Measurements from ENCODE around the gene METRNL.

METRNL gene

DNA sequence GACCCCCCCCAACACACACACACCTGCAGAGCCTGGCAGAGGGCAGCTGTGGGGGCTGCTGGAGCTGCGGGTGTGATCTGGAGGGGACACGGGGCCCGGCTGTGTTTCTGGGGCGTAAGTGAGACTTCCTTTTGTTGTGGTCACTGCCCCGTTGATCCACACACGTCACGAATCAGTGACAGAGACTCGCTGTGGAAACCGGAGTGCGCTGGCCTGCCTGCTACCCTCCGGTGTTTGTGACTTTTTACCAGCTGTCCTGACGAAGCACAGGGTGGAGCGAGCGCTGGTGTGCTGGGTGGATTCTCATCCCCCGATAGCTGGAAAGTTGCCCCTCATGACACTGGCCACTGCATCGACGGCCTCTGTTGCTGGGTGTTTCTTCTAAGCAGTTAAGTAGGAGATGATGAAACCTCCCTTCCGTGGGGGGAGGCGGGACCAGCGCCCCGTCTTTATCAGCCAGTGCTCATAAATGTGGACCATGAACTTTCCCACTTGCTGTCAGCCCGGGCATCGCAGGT lies 2.3 kb downstream of the METRNL start:
- no peak for DNase-seq

DNA sequence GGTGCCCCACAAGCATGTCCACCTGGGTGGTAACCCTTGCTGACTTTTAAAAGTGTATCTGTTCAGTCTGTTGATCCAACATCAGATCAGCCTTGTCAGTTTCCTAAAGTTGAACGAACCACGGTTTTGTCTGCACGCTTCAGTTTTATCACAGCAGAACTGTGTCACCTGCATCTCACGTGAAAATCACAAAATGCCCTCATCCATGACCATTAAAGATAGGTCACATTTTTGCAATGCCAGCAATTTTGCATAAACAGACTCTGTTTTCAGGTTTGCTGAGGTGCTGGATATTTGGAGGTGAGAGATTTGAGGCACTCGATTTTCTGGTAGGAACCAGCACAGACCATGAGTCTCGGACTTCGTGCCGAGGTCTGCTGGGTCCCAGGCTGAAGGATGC lies 3.0 kb downstream of the METRNL start:
- DNase-seq: no peak

DNA sequence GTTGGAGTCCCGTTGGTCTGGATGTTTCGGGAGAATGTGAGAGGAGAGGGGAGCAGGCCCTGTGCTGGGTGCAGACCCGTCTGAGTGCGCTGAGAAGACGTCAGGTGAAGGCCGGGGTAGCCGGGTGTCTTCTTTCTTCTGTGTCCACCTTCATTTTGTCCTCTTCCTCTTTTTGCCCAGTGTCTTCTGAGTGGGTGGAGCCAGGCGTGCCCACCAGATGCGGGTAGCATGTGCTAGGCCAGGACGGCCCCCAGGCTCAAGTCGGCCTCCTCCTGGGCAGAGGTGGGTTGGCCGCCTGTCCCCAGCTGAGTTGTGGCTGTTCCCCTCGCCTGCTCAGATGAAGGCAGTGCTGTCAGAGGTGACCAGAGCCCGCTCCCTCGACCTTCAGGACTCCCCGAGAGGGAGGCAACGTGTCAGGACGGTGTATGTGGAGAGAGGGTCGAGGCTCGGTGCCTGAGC lies 3.5 kb downstream of the METRNL start:
- no peak for DNase-seq

DNA sequence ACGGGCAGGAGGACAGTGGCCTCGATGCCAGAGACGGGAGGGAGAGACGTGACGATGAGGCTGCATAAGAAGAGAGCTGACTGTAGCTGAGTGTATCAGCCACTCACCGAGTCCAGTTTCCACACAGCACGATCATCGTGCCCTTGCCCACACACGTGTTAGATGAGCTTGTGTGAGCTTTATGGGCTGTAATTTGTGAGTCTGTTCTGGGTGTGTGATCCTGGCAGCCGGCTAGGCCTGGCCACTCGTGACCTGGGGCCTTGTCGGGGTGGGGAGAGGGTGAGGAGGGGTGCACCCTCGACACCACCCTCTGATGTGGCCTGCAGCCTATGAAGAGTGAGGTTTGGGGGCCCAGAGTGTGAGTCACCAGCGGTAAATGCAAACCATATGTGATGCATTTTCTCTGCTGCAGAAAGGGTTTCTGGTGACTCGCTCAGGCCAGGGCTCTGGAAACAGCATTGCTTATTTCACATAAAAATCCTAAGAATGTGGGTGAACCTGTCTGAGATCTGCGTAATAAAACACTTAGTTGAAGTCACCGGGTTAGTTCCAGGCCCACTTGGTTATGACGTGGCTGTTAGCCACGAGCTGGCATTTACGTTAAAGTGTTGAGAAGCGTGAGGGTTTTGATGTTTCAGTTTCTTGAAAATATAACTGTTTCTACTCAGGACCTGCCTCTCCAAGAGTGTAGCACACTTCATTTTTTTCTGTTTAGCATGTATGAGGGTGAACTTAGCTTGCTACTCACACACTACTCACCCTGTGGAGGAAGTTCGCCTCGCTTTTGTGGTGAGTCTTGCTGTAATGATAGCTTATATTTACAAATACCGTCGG lies 4.2 kb downstream of the METRNL start:
- DNase-seq: no peak

DNA sequence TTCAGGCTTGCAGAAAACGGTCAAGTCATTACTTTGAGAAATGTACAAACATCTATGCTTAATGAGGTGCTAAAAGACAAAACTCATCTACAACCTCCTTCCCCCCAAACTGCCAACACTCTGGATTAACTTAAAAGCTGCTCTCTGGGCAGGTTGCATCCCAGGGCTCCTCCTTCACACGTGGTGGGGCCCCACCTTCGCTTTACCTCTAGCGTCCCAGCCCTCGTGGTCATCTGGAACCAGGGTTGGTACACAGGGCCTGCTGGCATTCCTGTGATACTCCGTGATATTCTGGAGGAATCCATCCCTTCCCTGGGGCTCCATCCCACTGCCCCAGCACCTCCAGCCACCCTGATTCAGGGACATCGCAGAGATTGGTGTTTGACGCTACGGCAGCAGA lies 4.8 kb downstream of the METRNL start:
- no peak for DNase-seq

DNA sequence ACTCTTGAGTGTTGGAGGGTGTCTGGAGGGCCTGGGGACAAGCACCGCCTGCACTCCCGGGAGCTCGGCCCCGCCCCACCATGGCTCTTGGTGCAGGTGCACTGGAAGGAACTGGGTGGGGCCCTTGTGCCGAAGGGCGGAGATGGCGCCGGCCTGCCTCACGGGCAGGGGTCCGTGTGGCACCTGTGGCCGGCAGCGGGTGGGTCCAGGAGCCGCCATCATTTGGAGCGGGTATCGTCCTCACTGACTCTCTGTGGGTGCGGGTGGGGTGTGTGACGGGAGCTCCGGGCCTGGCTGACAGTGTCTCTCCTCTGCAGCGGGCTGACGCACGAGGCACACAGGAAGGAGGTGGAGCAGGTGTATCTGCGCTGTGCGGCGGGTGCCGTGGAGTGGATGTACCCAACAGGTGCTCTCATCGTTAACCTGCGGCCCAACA lies 5.2 kb downstream of the METRNL start:
- DNase-seq: no peak

DNA sequence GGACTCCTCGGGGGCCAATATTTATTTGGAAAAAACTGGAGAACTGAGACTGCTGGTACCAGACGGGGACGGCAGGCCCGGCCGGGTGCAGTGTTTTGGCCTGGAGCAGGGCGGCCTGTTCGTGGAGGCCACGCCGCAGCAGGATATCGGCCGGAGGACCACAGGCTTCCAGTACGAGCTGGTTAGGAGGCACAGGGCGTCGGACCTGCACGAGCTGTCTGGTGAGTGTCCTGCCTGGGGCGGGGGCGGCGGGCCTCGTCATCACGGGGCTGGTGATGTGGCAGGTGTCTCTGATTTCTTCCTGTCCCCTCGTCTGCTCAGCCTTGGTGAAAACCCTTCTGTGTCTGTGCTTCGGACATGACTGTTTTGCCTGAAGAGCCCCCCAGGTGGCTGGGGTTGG lies 5.7 kb downstream of the METRNL start:
- no peak for DNase-seq

DNA sequence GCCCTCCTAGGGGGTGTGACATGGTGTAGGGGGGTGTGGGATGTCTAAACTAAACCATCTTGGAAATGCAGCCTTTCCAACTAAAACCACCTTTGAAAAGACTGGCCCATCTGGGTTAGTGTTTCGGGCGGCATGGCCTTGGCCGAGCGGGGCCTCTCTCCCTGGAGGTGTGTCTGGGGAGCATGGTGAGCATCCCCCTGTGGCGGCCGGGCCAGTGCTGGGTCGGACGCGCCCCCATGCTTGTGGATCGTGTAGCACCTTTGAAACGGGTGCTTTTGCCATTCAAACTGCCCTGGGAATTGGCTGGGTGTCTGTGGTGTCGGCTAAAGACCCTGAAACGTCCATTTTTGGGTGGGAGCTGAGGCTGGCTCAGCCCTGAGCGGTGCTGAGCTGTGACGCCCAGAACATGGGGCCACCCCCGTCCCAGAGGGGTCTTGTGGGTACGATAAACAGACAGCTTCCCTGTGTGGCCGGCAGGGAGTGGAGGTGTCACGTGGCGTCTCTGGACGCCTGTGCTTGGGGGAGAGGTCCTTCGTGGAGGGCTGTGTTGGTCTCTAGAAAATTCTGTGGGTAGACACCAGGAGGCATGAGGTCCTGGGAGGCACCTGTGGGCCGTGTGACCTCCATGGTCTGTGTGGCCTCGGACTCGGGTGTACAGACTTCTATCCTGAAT lies 6.3 kb downstream of the METRNL start:
- DNase-seq: no peak

DNA sequence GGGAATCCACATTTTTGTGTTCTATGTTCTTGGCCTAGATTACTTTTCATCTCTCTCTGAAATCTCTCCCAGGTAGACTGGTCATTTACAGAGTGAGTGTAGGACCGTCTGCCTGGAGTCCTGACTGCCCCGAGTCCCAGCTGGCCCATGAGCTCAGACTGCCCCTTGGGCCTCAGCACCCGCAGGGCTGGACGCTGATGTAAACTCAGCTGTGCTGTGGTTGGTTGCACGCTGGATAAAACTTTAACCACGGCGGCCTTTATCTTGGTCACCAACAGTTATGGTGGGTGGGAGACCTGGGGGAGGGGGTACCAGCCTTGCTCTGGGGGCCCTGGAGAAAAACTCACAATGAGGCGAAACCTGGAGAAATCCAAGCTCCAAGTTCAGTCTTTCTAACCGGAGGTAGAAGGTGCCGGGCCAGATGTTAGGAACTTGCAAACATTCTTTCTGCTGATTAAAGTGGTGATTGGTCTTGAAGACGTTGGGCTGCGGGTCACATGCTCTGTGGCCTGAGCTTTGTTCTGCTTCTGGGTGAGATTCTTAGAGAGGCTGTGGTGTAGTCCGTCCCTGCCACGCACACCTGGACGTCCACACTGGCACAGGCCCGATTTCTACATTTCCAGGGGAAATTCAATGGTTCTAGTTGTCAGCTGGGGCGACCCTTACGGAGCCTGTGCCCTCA lies 6.9 kb downstream of the METRNL start:
- no peak for DNase-seq

DNA sequence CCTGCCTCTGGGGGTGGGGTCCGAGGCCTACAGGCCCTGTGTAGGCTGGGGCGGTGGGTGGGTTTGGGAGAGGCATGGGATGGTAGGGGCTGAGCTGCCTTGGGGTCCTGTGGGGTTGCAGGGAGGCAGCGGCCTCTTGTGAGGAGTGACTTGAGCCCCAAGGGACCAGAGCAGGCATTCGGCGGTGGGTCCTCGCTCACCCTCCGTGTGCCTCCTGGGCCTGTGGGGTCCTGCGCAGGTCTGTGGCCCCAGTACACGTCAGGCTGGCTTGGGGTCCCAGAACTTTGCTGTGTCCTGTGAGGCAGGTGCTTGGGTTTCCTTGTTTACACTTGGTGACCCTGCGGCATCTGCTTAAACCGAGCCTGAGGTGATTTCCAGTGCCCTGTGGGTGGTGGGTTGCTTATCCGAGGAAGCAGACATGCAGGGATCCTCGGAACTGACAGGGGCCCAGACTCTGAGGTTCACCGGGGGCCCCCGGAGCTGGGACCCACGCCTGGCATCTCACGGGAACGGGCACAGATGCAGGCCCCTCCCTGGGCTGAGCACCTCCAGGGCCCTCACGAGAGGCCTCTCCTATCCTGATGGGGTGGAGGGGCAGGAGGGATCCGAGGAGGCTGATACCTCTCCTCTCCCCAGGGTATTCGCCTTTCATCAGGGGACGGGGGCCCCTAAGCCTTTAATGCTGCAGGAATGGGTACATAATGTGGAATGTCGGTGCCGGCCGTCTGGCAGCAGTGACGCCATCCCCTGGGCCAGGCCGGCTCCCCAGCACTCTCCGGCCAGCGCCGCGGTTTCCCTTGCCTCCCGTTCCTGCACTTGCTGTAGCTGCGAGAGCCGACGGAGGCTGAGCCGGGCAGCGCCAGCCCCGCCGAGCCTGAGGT lies 7.7 kb downstream of the METRNL start:
- no peak for DNase-seq

DNA sequence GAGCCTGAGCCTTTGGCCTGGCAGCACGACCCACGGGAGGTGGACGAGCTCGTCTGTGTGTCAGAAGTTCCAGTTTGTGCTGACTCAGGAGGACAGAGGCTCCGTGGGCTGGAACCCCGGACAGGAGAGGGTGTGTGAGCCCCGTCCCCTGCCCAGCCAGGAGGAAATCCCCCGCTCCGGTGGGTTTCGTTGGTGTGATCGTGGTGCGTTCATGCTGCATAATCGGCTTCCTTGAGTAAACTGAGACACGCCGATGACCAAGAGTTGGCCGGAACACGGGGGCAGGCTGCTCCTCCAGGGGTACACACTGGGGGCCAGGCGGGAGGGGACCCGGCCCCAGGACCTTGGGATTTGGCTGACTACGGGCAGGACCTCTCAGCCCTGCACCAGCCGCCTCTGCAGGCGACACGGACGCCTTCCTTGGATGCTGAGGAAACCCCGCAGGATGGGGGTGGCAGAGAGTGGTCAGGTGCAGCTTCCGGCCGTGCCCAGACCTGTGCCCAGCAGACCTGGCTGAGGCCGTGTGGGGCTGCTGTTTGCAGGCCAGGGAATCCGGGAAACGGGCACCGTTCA lies 8.5 kb downstream of the METRNL start:
- no peak for DNase-seq

DNA sequence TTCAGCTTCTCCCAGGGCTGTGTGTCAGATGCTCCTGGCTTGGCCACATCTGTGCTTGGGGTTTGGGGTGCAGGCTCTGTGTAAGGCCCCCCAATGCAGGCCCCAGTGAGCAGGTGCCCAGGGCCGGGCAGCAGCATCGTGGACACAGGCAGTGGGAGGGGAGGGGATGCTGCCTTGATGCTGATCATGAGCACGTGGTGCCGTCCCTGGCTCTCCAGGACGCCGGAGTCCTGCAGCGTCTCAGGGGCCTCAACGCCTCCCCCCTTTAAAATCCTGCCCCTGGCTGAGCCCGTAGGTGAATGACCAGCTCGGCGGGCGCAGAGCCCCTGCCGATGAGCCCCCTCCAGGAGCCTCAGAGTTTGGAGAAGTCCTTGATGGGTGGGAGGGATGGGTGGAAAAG lies 9.0 kb downstream of the METRNL start:
- DNase-seq: no peak

DNA sequence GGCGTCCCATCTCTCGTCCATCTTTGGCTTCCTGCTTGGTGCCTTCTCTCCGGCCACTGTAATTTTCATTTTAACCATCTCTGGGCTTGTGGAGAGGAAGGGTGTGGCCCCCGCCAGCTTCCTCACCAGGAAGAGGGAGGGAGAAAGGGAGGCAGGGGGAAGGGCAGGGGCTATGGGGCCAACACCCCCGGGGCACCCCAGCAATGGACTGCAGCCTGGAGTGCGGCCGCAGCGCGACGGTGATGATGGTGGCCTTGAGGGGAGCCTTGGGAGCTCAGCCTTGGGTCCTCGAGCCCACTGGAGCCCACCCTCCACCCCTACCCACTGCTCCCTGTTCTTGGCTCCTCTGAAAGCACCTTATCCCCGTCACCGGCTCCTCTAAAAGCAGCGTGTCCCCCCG lies 9.5 kb downstream of the METRNL start:
- no peak for DNase-seq

DNA sequence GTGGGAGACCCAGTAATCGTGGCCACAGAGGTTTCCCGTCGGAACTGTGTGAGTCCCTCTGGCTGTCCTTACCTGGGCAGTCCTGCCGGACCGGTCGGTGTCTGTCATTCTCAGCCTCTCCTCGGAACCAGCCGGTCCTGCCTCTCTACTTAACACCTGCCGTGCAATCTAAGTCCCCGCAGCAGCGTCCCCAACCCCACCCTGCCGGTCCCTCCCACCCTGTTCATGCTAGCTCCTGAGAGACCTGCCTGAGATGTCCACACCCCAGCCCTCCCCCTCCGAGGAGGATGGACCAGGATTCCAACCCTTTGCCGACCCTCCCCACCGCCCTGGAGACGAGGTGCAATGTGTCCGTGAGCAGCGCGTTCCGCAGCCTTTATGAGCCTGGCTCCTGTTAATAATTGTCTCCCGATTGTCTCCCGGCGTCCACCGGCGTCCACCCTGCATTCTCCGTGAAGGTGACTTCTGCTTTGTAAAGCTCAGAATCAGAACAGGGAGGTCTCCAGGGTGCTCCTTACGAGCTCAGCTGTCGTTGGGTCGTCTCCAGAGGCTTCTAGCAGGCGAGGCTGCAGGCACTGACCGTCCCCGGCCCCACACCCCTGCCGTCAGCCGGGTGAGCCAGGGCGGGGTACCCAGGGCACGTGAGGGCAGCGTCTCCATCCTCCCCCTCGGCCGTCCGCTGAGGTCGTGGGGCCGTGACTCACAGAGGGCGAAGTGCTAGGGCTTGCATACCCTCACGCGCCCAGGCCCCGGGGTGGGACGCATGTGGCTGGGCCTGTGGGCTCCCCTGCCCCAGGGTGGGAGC lies 10.1 kb downstream of the METRNL start:
- no peak for DNase-seq

DNA sequence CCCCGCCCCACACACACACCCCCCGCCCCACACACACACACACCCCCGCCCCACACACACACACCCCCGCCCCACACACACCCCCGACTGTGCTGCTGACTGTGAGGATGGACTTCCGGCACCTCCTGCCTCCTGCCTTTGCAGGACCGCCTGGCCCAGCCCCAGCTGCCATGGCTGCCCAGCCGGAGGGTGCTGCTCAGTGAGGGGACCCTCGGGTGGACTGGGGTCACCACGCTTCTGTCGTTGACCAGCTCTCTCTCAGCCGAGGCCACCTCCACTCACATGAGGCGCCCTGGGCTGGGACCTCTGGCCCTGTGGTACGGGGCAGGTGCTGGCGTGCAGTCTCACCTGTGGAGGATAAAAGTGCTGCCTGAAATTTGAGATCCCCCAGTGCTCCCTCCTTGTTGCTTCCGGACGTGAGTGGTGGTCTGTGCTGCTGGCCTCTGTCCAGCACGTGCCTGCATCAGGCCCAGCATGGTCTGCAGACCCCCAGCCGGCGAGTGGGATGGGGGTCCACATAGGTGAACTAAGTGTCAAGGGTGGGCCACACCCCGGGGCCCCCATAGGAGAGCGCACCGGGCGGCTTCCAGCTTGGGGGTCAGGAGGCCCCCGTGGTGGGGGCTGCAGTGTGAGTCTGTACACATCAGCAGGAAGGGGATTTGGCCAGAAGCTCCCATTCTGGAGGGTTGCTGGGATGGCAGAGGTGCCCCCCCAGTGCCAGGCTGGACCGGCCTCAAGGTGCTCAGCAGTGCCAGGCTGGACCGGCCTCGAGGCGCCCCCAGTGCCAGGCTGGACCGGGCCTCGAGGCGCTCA lies 11.2 kb downstream of the METRNL start:
- no peak for DNase-seq

DNA sequence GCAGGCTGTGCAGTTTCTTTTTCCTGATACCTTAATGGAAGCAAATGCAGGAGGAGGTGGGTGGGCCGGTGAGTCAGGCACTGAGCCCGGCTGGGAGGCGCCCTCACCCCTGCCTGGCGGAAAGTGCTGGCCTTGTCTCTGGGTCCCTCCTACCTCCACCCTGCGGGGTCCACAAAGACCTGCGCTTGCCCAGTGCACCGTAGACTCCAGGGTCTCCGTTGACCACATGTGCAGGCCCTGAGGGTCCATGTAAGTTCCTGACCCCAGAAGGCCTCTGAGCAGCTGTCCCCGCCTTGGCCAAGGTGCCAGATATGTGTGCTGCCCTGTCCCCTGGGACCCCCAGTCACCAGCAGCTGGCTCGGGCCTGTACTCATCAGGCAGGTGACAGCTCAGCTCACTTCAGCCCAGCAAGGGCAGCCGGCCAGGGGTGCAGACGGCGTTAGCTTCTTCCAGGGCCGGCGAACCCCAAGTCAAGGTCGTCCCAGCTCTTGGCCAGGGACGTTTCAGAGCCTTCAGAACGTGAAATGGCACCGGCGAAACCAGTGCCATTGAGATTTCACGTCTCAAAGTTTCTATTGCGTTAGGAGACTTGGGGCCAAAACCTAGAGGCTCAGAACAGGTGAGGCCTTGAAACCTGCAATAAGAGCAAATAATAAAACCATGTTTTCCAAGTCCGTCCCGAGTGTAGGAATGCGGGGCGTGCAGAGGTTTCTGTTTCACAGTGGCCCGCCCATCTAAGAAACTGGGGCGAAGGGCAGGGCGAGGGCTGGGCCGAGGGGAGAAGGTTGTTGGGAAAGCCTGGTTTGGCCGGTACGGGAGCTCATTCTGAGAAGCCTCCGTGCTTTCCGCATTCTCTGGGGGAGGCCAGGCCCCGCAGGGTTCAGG lies 12.1 kb downstream of the METRNL start:
- no peak for DNase-seq

DNA sequence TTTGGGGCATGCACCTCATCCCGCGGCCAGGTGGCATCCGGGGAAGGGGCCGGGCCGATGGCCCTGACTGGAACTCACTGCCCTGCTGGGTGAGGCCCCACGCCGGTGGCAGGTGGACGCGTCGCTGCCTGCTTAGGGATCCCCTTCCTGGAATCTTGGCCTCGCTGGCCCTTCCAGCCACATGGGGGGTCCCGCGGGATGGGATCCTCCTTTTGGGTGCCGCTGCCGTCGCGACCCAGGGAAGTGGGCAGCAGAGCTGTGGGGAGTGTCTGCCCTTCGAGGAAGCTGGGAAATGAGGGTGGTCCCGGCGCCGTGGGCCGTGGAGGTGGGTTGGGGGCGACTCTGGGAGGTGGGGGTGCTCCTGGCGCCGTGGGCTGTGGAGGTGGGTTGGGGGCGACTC lies 12.8 kb downstream of the METRNL start:
- no peak for DNase-seq

DNA sequence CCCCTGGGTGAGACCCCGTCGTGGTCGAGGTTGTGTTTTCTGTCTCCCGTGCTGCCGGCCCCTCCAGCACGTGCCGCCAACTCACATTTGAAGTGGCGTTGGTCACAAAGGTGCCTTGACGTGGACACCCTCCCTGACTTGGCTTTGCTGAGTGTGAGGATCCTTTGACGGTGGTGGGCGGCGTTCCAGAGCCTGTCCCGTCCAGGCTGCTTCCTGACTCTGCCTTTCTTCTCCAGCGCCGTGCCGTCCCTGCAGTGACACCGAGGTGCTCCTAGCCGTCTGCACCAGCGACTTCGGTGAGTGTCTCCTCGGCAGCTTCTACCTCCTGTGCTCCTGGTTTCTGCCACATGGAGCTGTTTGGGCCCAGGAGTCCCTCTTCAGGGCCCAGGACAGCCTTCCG lies 13.5 kb downstream of the METRNL start:
- DNase-seq: no peak

DNA sequence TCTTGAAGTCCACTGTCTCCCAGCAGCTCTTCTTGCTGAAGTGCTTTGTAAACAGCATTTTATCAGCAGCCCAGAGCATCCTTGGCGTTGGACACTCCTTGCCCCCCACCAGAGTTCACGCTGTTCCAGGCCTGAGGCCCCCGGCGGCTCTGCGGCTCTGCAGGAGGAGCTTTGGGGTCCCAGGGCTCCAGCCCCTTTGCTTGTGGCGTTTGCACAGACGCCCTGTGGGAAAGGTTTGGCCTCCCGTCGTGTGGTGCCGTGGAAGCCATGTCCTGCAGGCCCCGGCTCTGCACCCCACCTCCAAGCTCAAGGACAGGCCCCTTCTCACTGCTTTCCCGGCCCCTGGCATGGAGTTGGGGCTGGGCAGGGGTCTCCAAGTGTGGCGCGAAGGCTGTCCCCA lies 14.1 kb downstream of the METRNL start:
- no peak for DNase-seq

All from activated CD4-positive, CD25-positive, alpha-beta regulatory T cell treated with anti-CD3 and anti-CD28 coated beads, Interleukin-2, amount 50 U/mL, for 72 hours (primary cell).